Glutamatergic neuron (in vitro differentiated cells): Measurements from ENCODE around the gene RNF180. TPM values are rescaled to one million over a fixed set of nuclear protein-coding genes. Genes with fewer than 3 reads are reported as not detected.
A peak's percentile ranks its signal among the peaks of the same experiment; 100 is the strongest.

Experiments used
- DNase-seq: peaks from one replicate; pipeline ENCODE4 v3.0.0; 2022
- H3K27ac Mint-ChIP-seq: one replicate; pipeline ENCODE4 v1.8.0; 2020; ENCODE audit warnings: mild to moderate bottlenecking, mixed read lengths, inconsistent platforms; ENCODE audit not compliant: unreplicated experiment
- H3K27me3 Mint-ChIP-seq: one replicate; pipeline ENCODE4 v1.8.0; 2020; ENCODE audit warnings: mild to moderate bottlenecking, moderate library complexity, mixed read lengths, inconsistent platforms; ENCODE audit not compliant: unreplicated experiment
- H3K36me3 Mint-ChIP-seq: one replicate; pipeline ENCODE4 v1.8.0; 2020; ENCODE audit warnings: mild to moderate bottlenecking, mixed read lengths, inconsistent platforms; ENCODE audit not compliant: unreplicated experiment
- H3K4me1 Mint-ChIP-seq: one replicate; pipeline ENCODE4 v1.8.0; 2020; ENCODE audit warnings: mild to moderate bottlenecking, low read depth, mixed read lengths, inconsistent platforms; ENCODE audit not compliant: unreplicated experiment
- H3K4me3 Mint-ChIP-seq: one replicate; pipeline ENCODE4 v1.8.0; 2020; ENCODE audit warnings: mild to moderate bottlenecking, mixed read lengths, inconsistent platforms; ENCODE audit not compliant: unreplicated experiment
- H3K9me3 Mint-ChIP-seq: one replicate; pipeline ENCODE4 v1.8.0; 2020; ENCODE audit warnings: mild to moderate bottlenecking, moderate library complexity, mixed read lengths, inconsistent platforms; ENCODE audit not compliant: unreplicated experiment
- CTCF ChIP-seq: fragments of 200-600 bp; sonication (generic); IDR thresholded peaks from one replicate; pipeline ENCODE4 v1.5.0; 2021; ENCODE audit not compliant: partially characterized antibody, unreplicated experiment
- total RNA-seq: library from RNA; stranded (reverse); fragmentation: NEBNext Ultra II Directional; extraction: Animal tissue kit (Norgen Biotek cat#: 25700); gene quantifications from one replicate; pipeline ENCODE4 v1.2.1, GENCODE V29; 2021; ENCODE audit not compliant: unreplicated experiment

The RNF180 gene
- total RNA-seq, 1 donor from 2014 or later, result 9.1 TPM

- Mint-ChIP-seq H3K4me3 (no peak overlapping the region), H3K27ac (peak overlapping the region; percentile 22), H3K27me3 (peaks cover 2% of the 10 kb centered on the region), H3K36me3 (peaks cover 22% of the 10 kb centered on the region), H3K4me1 (peaks cover 12% of the 10 kb centered on the region), H3K9me3 (peaks cover 3% of the 10 kb centered on the region)
- TF ChIP-seq CTCF, result no peak
- peak; percentile 32 for DNase-seq
These were observed 127.1 kb downstream of the RNF180 start for GRCh38 chr5:64292611-64293215.

- no peak for TF ChIP-seq CTCF
- peaks cover 2% of the 10 kb centered on the region for H3K27me3 Mint-ChIP-seq
- H3K27ac Mint-ChIP-seq, result peak overlapping the region; percentile 25
- DNase-seq, result no peak
- peaks cover 13% of the 10 kb centered on the region for H3K36me3 Mint-ChIP-seq
- H3K4me3 Mint-ChIP-seq, result no peak overlapping the region
- no peaks in the 10 kb centered on the region for H3K9me3 Mint-ChIP-seq
- peaks cover 12% of the 10 kb centered on the region for H3K4me1 Mint-ChIP-seq
These were observed 129.5 kb downstream of the RNF180 start for GRCh38 chr5:64295101-64295500.

DNA sequence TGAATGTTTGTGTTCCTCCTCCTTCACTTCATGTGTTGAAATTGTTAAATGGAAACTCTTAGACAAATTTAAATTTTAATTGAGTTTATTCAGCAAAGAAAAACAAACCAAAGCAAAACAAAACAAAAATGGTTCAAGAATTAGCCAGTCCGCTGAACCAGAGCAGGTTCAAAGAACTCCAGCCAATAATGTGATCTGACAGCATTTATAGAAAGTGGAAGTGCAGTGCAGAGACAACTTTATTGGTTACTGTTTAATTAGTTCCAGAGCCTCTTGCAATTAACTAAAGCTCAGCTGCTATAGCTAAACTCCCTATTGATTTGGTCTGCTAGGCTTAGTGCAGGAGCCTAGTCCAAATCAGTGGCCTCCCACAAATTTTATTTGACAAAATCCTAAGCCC lies 132.9 kb downstream of the RNF180 start:
- TF ChIP-seq CTCF, result no peak
- Mint-ChIP-seq H3K4me3 (no peak overlapping the region), H3K36me3 (no peaks in the 10 kb centered on the region), H3K9me3 (no peaks in the 10 kb centered on the region), H3K27me3 (no peaks in the 10 kb centered on the region), H3K27ac (no peak overlapping the region), H3K4me1 (peaks cover 9% of the 10 kb centered on the region)
- DNase-seq, result no peak

GRCh38 chr5:64299805-64300204 lies 134.2 kb downstream of the RNF180 start:
- no peak for TF ChIP-seq CTCF
- Mint-ChIP-seq H3K4me3 (no peak overlapping the region), H3K27ac (no peak overlapping the region), H3K4me1 (peaks cover 5% of the 10 kb centered on the region), H3K27me3 (no peaks in the 10 kb centered on the region), H3K9me3 (peaks cover 3% of the 10 kb centered on the region), H3K36me3 (no peaks in the 10 kb centered on the region)
- no peak for DNase-seq

DNA sequence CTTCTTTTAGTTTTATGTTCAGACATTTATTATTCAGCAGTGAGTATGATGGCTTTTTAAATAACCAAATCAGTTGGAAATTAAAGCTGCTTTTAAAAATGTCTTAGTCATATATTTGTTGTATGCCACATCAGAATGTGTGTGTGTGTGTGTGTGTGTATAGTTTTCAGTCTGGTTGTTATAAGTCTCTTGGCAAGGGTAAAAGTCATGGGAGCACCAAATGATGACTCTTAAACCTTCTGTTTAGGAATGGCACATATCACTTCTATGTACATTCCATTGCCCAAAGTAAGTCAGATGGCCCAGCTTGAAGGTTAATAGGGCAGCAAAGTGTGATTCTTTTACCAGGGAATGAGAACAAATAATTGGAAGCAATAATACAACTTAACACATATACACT lies 135.9 kb downstream of the RNF180 start:
- Mint-ChIP-seq H3K4me1 (no peaks in the 10 kb centered on the region), H3K4me3 (no peak overlapping the region), H3K27ac (no peak overlapping the region), H3K27me3 (no peaks in the 10 kb centered on the region), H3K9me3 (peaks cover 3% of the 10 kb centered on the region), H3K36me3 (no peaks in the 10 kb centered on the region)
- no peak for TF ChIP-seq CTCF
- DNase-seq, result no peak
